ENCODE results near the gene POLR3F. TPM values are rescaled to one million over a fixed set of nuclear protein-coding genes. Genes with fewer than 3 reads are reported as not detected.
A peak's percentile ranks its signal among the peaks of the same experiment; 100 is the strongest.

Gene POLR3F
- total and polyA plus RNA-seq, 9 of the 15 experiments (the other 6 are each of a cell fraction or from before 2014, with no cell fraction given): 7.0 to 15.0 (median 9.6) TPM

DNA sequence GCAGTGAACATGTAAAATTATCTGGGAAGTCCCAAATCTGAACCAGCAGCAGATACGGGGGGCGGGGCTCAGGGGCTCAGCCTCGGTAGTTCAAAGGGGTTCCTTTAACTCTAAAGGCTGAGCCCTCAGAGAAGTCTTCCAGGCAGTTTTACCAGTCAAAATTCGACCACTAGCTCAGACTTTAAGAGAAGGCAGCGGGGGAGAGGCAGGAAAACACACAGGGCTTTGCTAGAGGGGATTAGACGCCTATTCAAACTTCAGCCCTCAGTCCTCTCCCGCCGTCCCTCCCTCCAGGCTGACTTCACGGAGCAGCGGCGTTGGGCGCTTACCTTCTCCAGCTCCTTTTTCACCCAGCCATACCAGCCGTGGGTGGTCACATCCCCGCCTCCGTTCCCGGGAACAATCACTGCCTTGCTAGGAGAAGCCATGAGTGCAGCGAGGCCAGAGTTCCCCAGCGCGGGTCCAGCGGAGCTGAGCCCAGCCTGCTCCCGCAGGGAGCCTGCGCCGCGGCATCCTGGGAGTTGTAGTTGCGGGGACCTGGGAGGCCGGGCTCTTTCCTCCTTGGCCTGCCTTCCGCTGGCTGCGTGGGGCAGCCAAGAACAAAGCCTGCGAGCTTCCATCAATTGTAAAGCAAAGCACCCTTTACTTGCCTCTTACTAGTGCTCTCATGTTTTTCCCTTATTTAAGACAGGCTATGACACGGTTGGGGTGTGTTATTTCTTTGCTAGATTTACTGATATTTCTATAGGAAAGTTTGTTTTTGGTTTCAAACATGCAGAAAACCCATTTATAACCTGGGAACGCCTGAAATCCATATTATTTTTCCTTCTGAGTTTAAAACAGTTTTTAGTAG lies 29.8 kb downstream of the POLR3F start, which contains the start of gene RBBP9:
Gene RBBP9 (minus strand): TSS at position 486 of the 853 bp plus-strand sequence. CDS start 58 bp downstream, at position 428.
- peak; percentile 67 for FAIRE-seq
- H4K20me1 ChIP-seq (replicated peaks; ENCODE audit: control insufficient read depth, insufficient read depth, low read length): no peaks in the 10 kb centered on the region
- CTCF ChIA-PET (ENCODE audit: low intra/inter-chr PET ratio): no interaction called here
- H2AFZ ChIP-seq (ENCODE audit: low read depth, low read length): peak within 1 kb of the TSS; percentile 96
- H3K27ac ChIP-seq (ENCODE audit: extremely low read depth, low read depth, low read length): no peak within 1 kb of the TSS
- peak within 1 kb of the TSS; percentile 55 to 91 for H3K9ac ChIP-seq (ENCODE audit: insufficient read depth in 1 of 2, low read depth in 2 of 2, low read length in 2 of 2)
- peak; percentile 100 for ATAC-seq
- H3K79me2 ChIP-seq (ENCODE audit: control insufficient read depth, insufficient read depth, low read length): no peaks in the 10 kb centered on the region
- no peaks in the 10 kb centered on the region for H3K9me1 ChIP-seq (ENCODE audit: control insufficient read depth, insufficient read depth, low read length)
- H3K9me3 ChIP-seq (replicated peaks; ENCODE audit: control insufficient read depth, insufficient read depth, low read depth, low read length): no peaks in the 10 kb centered on the region
- peak within 1 kb of the TSS; percentile 83 for H3K4me2 ChIP-seq (ENCODE audit: insufficient read depth, low read length)
- TSS peak; percentile 65 for BruUV-seq (replicated peaks)
- H3K36me3 ChIP-seq (ENCODE audit: control insufficient read depth, insufficient read depth, low read length): no peaks in the 10 kb centered on the region
- H3K4me3 ChIP-seq: peak within 1 kb of the TSS; percentile 66
- DNase-seq (ENCODE audit: extremely low read depth in 1 of 4, low spot score in 3 of 4): peak; percentile 60 to 82 (median 68)
- H3K27me3 ChIP-seq (ENCODE audit: control insufficient read depth in 2 of 2, insufficient read depth in 2 of 2, low read length in 2 of 2): no peaks in the 10 kb centered on the region
- in situ Hi-C loops (cut with MboI) (no loop called here), intact Hi-C loops (cut with micrococcal nuclease) (no loop called here)
- peaks cover 0 to 2% of the 10 kb centered on the region in 2 experiments; a peak in 1 of 5 replicates for H3K4me1 ChIP-seq (replicated peaks in 1 of 2; ENCODE audit: control insufficient read depth in 2 of 2, insufficient read depth in 2 of 2, low read length in 2 of 2)
- POLR2A ChIA-PET: interaction anchor here (0.5 to 2.6 kb wide), 6 partner anchors 9 to 526 kb away, joined by 3 to 8 read pairs (median 4); partner anchors contain the start of genes DZANK1, POLR3F and SEC23B
- 3% methylated on average over 20 of the region's 31 CpGs for WGBS (ENCODE audit: insufficient coverage, low coverage, missing lambda C conversion rate)
- TF ChIP-seq, protein P1, sequence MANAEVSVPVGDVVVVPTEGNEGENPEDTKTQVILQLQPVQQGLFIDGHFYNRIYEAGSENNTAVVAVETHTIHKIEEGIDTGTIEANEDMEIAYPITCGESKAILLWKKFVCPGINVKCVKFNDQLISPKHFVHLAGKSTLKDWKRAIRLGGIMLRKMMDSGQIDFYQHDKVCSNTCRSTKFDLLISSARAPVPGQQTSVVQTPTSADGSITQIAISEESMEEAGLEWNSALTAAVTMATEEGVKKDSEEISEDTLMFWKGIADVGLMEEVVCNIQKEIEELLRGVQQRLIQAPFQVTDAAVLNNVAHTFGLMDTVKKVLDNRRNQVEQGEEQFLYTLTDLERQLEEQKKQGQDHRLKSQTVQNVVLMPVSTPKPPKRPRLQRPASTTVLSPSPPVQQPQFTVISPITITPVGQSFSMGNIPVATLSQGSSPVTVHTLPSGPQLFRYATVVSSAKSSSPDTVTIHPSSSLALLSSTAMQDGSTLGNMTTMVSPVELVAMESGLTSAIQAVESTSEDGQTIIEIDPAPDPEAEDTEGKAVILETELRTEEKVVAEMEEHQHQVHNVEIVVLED (CRISPR knock-in tag; IDR thresholded peaks at IDR 0.05): no peak
- TF ChIP-seq ZBED1 (IDR thresholded peaks at IDR 0.05) (no peak), NCOA1 (IDR thresholded peaks at IDR 0.05; ENCODE audit: low read depth) (peak; percentile 47; the same call in 1 of the 2 replicates), GATAD2B (IDR thresholded peaks at IDR 0.05; ENCODE audit: borderline replicate concordance) (no peak), FOXJ2 (tag; IDR thresholded peaks at IDR 0.05) (no peak), NEUROD1 (IDR thresholded peaks at IDR 0.05; ENCODE audit: borderline replicate concordance, low read depth, low read length, partially characterized antibody) (no peak), ZNF174 (CRISPR knock-in tag; IDR thresholded peaks at IDR 0.05) (no peak), CHCHD3 (CRISPR knock-in tag; IDR thresholded peaks at IDR 0.05) (no peak), ZNF586 (CRISPR knock-in tag; conservative IDR thresholded peaks at IDR 0.05) (no peak), CBX5 (IDR thresholded peaks at IDR 0.05; ENCODE audit: borderline replicate concordance, low read depth) (no peak), RNF2 (IDR thresholded peaks at IDR 0.05) (no peak), PTBP1 (IDR thresholded peaks at IDR 0.05; ENCODE audit: low read depth, low read length) (no peak)
- TF ChIP-seq, protein P2, sequence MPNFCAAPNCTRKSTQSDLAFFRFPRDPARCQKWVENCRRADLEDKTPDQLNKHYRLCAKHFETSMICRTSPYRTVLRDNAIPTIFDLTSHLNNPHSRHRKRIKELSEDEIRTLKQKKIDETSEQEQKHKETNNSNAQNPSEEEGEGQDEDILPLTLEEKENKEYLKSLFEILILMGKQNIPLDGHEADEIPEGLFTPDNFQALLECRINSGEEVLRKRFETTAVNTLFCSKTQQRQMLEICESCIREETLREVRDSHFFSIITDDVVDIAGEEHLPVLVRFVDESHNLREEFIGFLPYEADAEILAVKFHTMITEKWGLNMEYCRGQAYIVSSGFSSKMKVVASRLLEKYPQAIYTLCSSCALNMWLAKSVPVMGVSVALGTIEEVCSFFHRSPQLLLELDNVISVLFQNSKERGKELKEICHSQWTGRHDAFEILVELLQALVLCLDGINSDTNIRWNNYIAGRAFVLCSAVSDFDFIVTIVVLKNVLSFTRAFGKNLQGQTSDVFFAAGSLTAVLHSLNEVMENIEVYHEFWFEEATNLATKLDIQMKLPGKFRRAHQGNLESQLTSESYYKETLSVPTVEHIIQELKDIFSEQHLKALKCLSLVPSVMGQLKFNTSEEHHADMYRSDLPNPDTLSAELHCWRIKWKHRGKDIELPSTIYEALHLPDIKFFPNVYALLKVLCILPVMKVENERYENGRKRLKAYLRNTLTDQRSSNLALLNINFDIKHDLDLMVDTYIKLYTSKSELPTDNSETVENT (CRISPR knock-in tag; IDR thresholded peaks at IDR 0.05): no peak
- TF ChIP-seq, protein P3, sequence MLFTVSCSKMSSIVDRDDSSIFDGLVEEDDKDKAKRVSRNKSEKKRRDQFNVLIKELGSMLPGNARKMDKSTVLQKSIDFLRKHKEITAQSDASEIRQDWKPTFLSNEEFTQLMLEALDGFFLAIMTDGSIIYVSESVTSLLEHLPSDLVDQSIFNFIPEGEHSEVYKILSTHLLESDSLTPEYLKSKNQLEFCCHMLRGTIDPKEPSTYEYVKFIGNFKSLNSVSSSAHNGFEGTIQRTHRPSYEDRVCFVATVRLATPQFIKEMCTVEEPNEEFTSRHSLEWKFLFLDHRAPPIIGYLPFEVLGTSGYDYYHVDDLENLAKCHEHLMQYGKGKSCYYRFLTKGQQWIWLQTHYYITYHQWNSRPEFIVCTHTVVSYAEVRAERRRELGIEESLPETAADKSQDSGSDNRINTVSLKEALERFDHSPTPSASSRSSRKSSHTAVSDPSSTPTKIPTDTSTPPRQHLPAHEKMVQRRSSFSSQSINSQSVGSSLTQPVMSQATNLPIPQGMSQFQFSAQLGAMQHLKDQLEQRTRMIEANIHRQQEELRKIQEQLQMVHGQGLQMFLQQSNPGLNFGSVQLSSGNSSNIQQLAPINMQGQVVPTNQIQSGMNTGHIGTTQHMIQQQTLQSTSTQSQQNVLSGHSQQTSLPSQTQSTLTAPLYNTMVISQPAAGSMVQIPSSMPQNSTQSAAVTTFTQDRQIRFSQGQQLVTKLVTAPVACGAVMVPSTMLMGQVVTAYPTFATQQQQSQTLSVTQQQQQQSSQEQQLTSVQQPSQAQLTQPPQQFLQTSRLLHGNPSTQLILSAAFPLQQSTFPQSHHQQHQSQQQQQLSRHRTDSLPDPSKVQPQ (CRISPR knock-in tag; IDR thresholded peaks at IDR 0.05; ENCODE audit: borderline replicate concordance): no peak
